Measurements from ENCODE around the gene OMA1. TPM values are rescaled to one million over a fixed set of nuclear protein-coding genes. Genes with fewer than 3 reads are reported as not detected.

Gene OMA1
- total and polyA plus RNA-seq, 2 of the 4 experiments (the other 2 are of a cell fraction), result 5.9 to 6.4 TPM

DNA sequence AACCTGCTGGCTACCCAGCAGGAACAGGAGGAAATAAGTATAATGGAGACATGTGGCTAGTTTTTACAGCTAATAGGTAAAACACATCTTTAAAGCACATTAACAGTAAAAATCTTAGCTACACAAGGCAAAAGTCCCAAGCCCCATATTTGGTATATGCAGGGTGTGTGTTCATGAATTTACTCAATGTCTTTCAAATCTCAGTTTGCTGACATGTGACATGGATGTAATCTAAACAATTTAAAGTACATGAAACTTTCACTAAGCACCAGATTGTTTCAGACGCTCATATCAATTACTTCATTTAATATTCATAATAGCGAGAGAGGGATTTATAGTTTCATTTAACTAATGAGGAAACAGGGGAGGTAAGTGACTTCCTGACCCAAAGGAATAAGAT, 26.6 kb upstream of the OMA1 start:
- no peak overlapping the region for H3K9ac ChIP-seq (ENCODE audit: low read depth, low read length)
- H3K56ac ChIP-seq (ENCODE audit: extremely low read depth, insufficient read depth, low read length), result no peak overlapping the region
- intact Hi-C loops (cut with micrococcal nuclease), result no loop called here
- POLR2A ChIA-PET (ENCODE audit: unreplicated experiment), result no interaction called here
- no peak overlapping the region for H3K27ac ChIP-seq (ENCODE audit: insufficient read depth, low read length)
- H4K91ac ChIP-seq (ENCODE audit: insufficient read depth, low read depth, low read length), result no peak overlapping the region
- WGBS, 2 experiments (ENCODE audit: extremely low coverage in 2 of 2, insufficient read length in 1 of 2), result no CpG with 5 or more reads among the region's 2 CpGs
- H3K4me1 ChIP-seq (ENCODE audit: control insufficient read depth, insufficient read depth, low read length), result no peaks in the 10 kb centered on the region; the same call in 1 of the 2 replicates
- H2AK5ac ChIP-seq (ENCODE audit: low read depth, low read length), result no peak overlapping the region
- H3K4ac ChIP-seq (ENCODE audit: low read depth, low read length), result no peak overlapping the region
- no peak overlapping the region for H2BK20ac ChIP-seq (ENCODE audit: low read depth, low read length)
- no TSS peak for BruUV-seq (replicated peaks)
- in situ Hi-C loops (cut with MboI; ENCODE audit: low sequenced_read_pairs), result no loop called here
- CTCF ChIA-PET, result no interaction called here
- H3K23ac ChIP-seq (ENCODE audit: low read depth, low read length), result no peak overlapping the region
- H4K20me1 ChIP-seq (ENCODE audit: insufficient read depth, low read length), result no peaks in the 10 kb centered on the region
- no peak overlapping the region for H2BK15ac ChIP-seq (ENCODE audit: low read depth, low read length)
- no peak overlapping the region for H2BK120ac ChIP-seq (ENCODE audit: low read depth, low read length)
- DNase-seq (no peak), ATAC-seq (ENCODE audit: low read depth) (no peak)
- no peak overlapping the region for H4K5ac ChIP-seq (ENCODE audit: low read depth, low read length)
- H3K79me1 ChIP-seq (ENCODE audit: low read depth in 1 of 2, low read length in 2 of 2), result no peaks in the 10 kb centered on the region
- no peak overlapping the region for H3K4me3 ChIP-seq (ENCODE audit: insufficient read depth, low read depth, low read length)
- no peak overlapping the region for H2AFZ ChIP-seq (replicated peaks; ENCODE audit: low read length, poor library complexity)
- H3K4me2 ChIP-seq (ENCODE audit: low read depth, low read length), result no peak overlapping the region
- no peak overlapping the region for H2AK9ac ChIP-seq (replicated peaks; ENCODE audit: low read depth, low read length, poor library complexity)
- H2BK5ac ChIP-seq (ENCODE audit: low read depth, low read length, poor library complexity, severe bottlenecking), result no peak overlapping the region
- H3K36me3 ChIP-seq (ENCODE audit: control insufficient read depth, insufficient read depth, low read length), result no peaks in the 10 kb centered on the region
- H3K27me3 ChIP-seq (ENCODE audit: control insufficient read depth, insufficient read depth, low read length), result peaks cover 76% of the 10 kb centered on the region
- TF ChIP-seq CHD1 (IDR thresholded peaks at IDR 0.05; ENCODE audit: low read depth, low read length) (no peak), CEBPB (IDR thresholded peaks at IDR 0.05; ENCODE audit: low read depth, low read length) (no peak), MAFK (IDR thresholded peaks at IDR 0.05; ENCODE audit: low read depth, low read length) (no peak), MXI1 (IDR thresholded peaks at IDR 0.05; ENCODE audit: borderline replicate concordance, low read depth, low read length) (no peak), POLR2A (IDR thresholded peaks at IDR 0.05; ENCODE audit: low read depth, low read length) (no peak), NFE2L2 (IDR thresholded peaks at IDR 0.05; ENCODE audit: low read depth, low read length) (no peak), SMC3 (IDR thresholded peaks at IDR 0.05; ENCODE audit: low read depth, low read length) (no peak), BHLHE40 (IDR thresholded peaks at IDR 0.05; ENCODE audit: low read depth, low read length) (no peak), RAD21 (IDR thresholded peaks at IDR 0.05; ENCODE audit: low read length) (no peak), MAZ (IDR thresholded peaks at IDR 0.05; ENCODE audit: borderline replicate concordance, low read depth, low read length) (no peak), RCOR1 (IDR thresholded peaks at IDR 0.05; ENCODE audit: insufficient replicate concordance, low read length) (no peak), FOS (IDR thresholded peaks at IDR 0.05; ENCODE audit: low read depth, low read length) (no peak), USF2 (IDR thresholded peaks at IDR 0.05; ENCODE audit: low read depth, low read length) (no peak), ELK1 (IDR thresholded peaks at IDR 0.05; ENCODE audit: borderline replicate concordance, low read depth, low read length) (no peak), RFX5 (IDR thresholded peaks at IDR 0.05; ENCODE audit: low read depth, low read length) (no peak)
- TF ChIP-seq, protein P1, sequence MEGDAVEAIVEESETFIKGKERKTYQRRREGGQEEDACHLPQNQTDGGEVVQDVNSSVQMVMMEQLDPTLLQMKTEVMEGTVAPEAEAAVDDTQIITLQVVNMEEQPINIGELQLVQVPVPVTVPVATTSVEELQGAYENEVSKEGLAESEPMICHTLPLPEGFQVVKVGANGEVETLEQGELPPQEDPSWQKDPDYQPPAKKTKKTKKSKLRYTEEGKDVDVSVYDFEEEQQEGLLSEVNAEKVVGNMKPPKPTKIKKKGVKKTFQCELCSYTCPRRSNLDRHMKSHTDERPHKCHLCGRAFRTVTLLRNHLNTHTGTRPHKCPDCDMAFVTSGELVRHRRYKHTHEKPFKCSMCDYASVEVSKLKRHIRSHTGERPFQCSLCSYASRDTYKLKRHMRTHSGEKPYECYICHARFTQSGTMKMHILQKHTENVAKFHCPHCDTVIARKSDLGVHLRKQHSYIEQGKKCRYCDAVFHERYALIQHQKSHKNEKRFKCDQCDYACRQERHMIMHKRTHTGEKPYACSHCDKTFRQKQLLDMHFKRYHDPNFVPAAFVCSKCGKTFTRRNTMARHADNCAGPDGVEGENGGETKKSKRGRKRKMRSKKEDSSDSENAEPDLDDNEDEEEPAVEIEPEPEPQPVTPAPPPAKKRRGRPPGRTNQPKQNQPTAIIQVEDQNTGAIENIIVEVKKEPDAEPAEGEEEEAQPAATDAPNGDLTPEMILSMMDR (conservative IDR thresholded peaks at IDR 0.05; ENCODE audit: low read depth, low read length), result no peak
- no peak overlapping the region for H3K18ac ChIP-seq (ENCODE audit: low read depth, low read length)
- no peak overlapping the region for H4K8ac ChIP-seq (ENCODE audit: low read depth in 2 of 2, low read length in 2 of 2)
- dilution Hi-C loops (cut with HindIII; ENCODE audit: low sequenced_read_pairs, unreplicated experiment), result no loop called here
- H3K14ac ChIP-seq (replicated peaks; ENCODE audit: low read depth, low read length), result no peak overlapping the region
- no peaks in the 10 kb centered on the region for H3K9me1 ChIP-seq (ENCODE audit: insufficient read depth, low read length)
- peaks cover 15% of the 10 kb centered on the region for H3K9me3 ChIP-seq (ENCODE audit: control insufficient read depth, insufficient read depth, low read length)

Measured in IMR-90 (cell line).